Kasumi-1 (cell line): ENCODE data around the gene MGP.

Experiments
- DNase-seq, 2 experiments: peaks; one replicate each; lab custom pipeline; 2025; lab: John Stamatoyannopoulos, UW

Gene MGP

DNA sequence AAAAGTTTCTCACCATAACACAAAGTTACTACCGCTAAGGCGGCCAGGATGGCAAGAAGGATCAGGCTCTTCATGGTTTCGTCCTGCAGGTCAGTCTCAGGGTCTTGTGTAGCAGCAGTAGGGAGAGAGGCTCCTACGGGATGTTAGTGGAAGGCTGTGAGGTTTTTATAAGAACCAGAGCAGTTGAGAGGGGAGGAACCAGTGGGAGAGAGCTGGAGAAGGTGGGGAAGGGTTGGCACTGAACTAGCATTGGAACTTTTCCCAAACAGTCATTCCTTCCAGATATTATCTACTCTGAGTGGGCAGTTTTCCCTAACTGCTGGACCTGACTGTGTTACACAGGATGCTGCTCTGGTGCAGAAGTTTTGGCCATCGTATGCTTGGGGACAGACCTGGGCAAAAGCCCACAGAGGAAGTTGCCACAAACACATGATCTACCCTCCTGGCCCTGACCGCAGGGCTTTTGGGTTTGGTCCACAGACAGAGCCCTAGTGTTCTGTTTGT, at the start of gene MGP:
MGP (minus strand) TSS at position 137 of the 504 bp plus-strand sequence; CDS start at position 74, 63 bp downstream.
- no peak for DNase-seq

DNA sequence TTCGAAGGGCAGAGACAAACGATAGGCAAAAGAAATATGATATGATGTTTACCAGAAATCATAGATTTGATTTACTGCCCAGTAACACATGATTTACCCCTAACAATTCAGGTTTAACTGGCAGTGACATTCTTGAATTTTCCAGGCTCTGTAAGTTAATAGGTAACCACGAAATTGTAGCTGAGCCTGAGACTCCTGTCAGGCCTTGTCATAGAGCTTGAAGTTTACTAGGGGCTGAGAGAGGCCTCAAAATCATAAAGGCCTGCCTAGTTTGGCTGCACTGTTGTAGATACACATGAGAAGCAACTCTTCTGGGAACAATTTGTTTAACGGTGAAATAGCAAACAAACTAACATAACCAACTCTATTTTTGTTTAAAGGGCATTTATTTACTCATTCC, 49.4 kb upstream of the MGP start:
- DNase-seq: no peak

DNA sequence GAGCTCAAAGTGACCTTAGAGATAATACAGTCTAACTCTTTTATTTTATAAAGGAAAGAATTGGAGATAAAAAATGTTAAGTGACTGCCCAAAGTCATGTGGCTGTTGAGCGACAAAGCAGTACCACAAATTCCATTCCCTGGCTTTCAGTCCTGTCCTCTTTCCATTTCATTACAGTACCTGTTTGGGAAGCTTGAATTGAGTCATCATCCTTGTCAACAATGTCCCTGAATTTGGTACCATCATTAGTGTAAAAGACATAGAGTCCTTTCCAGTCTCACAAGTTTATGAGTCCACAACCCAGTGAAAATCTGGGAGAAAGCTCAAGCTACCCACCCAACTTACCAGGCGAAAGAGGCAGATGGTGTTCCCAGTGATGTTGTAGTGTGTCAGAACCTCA, 48.9 kb upstream of the MGP start:
- no peak for DNase-seq

DNA sequence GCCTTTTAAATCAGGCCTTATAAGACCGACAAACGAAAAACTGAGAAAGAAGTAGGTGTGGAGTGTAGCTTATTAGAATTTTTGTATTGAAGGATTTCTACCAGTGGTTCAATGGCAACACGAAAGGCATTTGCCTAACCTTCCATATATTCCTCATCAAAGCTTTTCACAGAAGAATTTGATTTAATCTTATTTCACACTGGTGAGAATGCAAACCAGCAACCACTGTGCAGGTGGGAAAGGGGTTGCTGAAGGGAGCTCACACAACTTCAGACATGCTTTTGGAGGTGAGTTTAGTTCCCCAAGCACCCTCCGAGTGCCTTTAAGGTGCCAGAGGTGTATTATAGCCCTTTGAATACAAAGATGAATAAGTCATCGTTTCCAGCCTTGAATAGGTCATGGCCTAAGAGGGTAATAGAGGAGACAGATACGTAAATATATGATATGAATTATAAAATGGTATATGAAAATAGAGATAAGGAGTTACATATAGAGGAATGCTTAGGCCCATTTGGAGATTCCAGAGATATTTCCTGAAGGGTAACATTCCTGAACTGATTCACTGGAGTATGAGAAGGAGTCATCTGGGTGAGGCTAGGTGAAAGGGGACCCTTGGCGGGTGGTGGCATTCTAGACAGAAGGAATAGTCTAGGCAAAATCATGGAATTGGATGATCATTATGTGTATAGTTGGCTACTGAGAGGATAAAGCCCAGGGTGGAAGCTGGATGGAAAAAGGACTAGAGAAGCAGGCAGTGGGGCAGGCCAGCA, 46.3 kb upstream of the MGP start:
- DNase-seq: no peak

DNA sequence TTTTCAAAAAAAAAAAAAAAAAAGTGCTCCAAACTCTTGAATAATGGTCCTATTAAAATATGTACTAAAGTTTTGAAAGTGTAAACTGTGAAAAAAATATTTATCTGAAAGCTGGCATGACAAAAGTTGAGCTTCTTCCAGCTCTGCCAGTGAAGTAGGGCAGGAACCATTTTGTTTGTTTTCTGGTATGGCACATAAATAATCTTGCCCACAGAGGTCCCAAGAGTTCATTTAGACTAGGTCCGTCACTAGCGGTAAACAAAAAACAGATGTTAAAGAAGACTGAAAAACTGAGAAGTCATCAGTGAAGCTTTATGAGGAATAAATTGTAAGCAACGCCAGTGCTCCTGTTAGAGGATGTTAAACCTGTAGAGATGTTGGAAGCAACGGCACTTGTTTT, 45.7 kb upstream of the MGP start:
- DNase-seq: no peak

DNA sequence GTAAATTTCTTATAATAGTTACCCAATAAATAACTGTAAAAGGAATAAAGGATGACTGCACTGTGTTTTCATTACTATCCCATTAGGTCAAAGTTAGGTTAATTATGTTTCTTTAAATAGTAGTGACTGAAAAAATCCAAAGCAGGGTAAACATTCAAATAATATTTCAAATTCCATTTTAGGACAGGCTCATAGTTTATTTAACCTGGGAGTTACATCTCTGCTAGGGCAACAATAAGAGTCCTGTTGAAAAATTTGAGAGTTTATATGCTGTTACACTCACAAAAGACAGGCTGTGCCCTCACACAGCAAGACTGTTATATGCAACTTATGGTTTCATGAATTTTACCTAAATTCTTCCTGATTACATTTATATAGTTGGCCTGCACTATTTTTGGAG, 44.6 kb upstream of the MGP start:
- DNase-seq: no peak

DNA sequence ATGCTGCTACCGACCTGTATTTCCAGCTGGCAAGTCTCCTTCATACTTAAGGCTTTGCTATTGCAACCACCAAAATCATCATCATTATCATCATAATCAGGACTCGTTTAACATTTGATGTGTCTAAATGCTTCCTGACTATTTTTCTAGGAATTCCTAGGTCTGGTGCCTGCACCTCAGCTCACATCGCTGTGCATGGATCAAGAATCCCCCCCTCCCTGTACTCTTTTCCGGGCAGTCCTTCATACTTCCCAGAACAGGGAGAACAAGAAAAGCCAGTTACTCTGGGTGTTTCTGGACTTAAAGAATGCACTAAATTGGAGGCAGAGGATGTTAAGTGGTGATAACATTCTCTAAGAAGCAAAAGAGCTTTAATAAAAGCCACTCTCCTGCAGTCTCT, 43.3 kb upstream of the MGP start:
- no peak for DNase-seq

DNA sequence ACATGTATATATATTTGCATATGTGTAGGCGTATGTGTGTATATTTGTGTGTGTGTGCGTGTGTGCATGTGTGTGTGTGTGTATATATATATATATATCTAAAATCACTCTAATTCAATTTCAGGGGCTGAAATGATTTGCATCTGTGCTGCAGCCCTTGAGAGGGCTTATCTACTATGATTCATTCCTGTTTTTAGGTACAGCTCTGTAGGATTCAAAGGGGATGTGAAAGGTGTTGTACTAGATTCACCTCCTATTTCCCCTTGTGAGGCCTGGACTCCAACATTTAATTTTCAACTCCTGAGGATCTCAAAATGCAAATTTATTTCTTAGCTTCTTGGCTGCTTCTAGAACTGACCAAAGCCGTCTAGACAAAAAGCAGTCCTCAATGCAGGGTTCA, 41.6 kb upstream of the MGP start:
- no peak for DNase-seq

DNA sequence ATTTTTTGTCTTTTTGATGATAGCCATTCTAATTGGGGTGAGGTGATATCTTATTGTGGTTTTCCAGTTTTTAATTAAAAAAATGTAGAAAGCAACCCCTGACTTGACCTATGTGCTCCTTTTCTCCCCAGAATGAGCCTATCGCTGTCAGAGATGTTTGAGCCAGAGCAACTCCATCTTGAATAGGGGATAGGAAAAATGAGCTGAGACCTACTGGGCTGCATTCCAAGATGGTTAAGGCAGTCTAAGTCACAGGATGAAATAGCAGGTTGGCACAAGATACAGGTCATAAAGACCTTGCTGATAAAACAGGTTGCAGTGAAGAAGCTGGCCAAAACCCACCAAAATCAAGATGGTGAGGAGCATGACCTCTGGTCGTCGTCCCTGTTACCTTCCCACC, 38.9 kb upstream of the MGP start:
- DNase-seq: no peak

DNA sequence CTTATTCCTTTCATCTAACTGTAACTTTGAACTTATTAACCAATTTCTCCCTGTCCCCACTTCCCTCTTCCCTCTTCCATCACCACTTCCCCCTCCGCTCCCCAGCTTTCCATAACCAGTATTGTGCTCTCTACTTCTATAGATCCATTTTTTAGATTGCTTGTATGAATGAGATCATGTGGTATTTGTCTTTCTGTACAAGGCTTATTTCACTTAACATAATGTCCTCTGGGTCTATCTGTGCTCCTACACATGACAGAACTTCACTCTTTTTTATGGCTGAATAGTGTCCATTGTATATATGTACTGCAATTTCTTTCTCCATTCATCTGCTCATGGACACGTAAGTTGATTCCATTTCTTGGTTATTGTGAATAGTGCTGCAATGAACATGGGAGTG, 38.3 kb upstream of the MGP start:
- no peak for DNase-seq

DNA sequence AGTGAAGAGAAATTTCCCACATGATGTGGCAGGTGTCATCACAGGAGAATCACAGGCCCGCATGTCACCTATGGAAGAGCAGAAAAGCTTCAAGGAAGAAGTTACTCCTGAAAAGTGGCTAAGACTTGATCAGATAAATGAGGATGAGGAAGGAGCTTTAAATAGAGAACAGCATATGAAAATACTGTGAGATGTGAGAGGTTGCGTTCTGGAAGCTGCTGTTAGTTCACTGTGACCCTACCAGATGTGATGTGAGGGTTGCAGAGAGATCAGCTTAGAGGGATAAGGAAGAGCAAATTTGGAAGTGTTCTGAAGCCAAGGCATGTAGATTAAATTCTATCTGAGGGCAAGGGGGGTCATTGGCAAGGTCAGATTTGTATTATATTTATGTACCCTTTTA, 35.6 kb upstream of the MGP start:
- DNase-seq: no peak

DNA sequence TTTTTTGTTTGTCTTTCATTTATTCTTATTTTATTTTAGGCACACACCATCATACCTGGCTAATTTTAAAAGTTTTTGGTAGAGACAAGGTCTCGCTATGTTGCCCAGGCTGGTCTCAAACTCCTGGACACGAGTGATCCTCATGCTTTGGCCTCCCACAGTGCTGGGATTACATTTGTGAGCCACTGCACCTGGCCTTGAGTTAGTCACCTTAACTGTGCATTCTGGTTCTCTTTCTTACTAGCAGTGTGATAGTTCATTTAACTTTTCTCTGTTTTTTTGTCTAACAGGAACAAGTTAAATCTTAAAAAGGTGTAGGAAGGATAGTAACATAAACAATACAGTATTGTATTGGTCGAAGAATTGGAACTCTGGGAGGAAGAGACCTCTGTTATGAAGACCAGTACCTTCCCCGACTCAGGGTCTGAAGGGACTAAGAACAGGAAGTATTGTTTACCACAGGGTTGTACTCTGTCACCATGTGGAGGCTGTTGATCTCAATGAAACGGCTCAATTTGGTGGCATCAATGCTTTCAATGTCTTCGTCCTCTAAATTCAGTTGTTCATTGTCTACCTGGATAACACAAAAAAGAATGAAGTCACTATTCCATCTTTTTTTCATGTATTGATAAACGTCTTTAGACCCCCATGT, 34.9 kb upstream of the MGP start:
- DNase-seq: peak in 1 of 2 experiments; percentile 42

DNA sequence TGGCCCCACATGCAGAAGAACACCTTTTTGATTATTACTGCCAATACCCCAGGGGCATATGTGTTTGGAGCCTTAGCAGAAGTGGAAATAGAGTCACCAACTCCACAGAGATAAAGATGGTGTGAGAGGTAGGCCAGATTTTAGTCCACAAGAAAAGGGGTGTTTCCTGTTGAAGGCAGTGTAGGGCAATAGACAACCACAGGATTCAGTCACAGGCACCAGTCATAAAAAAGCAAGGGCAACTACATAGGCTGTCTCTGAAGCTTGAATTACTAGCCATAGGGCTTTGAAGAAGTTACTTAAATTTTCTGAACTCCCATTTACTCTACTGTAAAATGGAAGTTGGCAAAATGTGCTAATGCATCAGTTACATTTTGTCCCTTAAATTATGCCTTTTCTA, 33.8 kb upstream of the MGP start:
- DNase-seq: no peak

DNA sequence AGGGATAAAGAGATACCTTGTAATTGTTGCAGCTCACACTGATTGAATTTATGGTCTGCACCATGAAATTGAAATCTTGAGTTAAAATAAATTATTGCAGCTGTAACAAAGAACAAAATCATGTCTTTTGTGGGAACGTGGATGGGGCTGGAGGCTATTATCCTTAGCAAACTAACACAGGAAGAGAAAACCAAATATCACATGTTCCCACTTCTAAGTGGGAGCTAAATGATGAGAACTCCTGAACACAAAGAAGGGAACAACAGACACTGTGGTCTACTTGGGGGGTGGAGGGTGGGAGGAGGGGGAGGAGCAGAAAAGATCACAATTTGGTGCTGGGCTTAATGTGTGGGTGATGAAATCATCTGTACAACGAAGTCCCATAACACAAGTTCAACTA, 30.1 kb upstream of the MGP start:
- DNase-seq: no peak

DNA sequence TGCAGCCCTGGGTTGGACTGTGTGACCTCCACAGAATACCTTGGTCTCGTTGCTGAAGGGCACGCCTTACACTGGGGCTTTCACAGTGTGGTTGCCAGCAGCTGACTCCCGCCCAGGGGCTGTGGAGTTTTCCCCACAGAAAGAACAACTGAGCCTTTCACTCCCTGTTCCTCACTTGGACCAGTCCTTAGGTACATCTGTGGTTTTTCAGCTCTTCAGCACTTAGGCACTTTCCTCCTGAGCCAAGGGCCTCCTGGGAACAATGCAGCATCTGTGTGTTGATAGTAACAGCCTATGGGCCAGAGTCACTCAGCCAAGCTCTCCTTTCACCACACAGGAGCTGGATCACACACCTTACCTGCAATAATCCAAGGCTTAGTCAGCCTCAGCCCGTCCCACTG, 27.7 kb upstream of the MGP start:
- DNase-seq: no peak

DNA sequence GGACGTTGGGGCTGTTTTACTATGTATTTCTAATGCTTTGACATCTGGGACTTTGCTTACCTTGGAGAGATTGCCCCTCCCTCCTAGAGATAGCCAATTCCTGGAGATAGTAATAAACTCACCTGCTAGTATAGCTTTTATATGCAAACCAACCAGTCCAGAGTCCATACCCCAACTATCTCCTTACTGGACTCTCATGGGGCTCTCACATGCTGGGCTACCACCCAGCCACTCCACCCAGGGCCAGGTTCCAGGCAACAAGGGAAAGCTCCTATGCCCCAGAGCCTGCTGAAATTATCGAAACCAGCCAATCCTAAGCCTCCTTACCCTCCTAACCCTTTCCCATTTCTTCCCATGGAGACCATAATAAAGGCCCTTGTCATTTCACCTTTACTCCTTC, 25.5 kb upstream of the MGP start:
- no peak for DNase-seq

DNA sequence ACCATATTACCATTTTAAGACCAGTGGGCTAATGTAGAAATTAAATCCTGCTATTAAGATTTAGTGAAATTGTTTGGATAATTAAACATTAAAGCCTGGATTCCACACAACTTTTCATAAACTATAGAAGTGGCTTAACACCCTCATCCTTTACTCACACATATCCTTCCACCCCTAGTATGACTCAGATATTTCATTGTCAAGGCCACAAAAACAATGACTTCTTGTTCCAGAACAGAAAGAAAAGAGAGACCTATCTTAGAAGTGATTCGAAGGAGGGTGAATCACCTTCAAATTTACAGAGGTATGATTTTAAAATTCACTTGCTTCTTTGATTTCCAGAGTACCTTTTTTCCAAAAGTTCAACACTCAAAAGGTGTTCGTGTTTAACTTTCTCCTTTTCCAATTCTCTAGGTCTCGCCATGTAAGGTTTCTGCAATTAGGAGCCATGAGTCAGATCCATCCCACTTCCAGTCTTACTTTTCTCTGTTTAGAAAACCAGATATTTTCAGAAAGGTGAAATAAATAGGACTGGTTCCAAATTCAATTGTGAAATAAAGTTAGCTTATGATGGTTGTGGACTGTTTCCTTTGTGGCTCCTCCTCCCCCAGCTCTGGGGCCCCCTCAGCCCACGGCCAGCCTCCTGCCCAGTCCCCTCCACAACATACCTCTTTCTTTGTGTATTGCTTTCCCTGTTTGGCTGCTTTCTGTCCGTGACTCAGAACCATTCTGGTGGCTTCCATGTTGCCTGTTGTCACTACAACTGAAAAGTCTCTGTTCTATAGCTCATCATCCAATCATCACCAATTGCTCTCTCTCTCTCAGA, 24.6 kb upstream of the MGP start:
- no peak for DNase-seq

DNA sequence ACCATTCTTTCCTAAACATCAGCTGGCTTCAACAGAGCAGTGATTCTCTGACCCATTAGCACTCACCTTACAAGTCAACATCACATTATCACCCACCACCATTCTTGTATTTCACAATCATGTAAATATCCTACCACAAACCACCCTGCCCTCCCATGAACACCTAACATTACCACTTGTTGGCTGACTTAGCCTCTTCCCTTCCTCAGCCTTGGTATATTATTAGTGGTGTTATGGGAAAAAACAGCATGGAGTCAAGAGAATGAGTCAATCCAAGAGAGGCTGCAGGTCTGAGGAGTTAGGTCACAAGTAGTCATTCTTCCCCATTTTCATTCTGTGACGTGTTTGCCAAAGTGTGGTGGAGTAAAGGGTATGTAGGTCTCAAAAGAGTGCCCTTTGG, 22.3 kb upstream of the MGP start:
- DNase-seq: no peak

DNA sequence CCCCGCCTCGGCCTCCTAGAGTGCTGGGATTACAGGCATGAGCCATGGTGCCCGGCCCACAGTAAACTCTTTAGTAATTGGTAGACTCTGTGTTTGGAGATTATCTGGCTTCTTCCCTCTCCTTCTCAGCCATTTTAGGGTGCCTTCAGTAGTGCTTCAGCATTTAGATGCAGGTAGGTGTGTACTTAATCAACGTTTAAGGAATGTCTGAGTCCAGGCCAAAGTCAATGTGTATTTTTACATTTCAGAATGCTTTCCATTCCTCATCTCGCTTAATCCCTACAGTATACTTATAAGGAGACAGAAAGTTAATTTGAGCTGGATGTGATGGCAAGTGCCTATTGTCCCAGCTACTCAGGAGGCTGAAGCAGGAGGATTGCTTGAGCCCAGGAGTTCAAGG, 20.5 kb upstream of the MGP start:
- no peak for DNase-seq

DNA sequence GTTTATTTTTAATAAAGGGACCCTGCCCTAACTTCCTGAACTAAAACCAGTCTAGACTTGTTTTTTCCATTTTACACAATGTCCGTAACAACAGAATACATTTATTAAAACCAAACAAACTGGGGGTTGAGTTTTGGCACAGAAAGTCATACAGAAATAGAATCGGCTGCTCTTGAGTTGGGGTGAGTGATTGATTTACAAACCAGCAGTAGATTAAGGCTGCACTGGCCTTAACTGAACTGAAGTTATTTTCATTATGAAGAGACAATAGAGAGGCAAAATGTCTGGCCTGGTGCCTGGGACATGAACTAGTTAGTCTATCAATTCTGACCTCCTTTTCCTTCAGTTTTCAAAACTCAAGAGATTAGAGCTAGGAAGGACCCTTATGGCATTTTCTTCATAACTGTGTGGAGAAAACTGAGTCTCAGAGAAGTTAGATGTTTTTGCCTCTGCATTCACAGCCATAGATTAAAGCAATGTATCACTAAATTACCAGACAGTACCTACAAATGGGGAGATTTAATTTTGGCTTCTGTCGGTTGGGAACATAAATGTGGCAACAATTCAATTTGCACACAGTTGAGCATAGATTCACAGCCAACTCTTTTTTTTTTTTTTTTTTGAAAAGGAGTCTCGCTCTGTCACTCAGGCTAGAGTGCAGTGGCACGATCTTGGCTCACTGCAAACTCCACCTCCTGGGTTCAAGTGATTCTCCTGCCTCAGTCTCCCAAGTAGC, 19.8 kb upstream of the MGP start:
- DNase-seq: no peak

DNA sequence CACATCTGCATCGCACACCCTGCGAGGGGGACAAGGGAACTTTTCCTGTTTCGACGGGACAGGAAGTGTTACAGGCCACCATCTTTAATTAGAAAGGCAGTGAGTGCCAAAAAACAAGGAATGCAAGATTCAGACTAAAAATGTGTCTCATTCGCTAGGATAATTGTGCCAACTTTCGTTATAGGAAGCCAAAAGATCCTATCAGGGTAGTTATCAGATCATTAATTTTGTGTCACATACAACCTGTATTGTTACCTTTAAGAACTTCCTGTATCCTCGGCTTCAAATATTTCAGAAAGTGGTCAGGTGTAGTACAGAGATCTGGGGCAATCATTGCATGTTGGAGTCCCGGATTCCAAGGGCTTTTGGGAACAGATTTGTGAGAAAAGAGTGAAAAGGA, 19.2 kb upstream of the MGP start:
- DNase-seq: no peak
